Activated B cell treated with CpG ODN at 0.5 μM for 24 hours (primary cell): Measurements from ENCODE around the gene SMG6. TPM values are rescaled to one million over a fixed set of nuclear protein-coding genes. Genes with fewer than 3 reads are reported as not detected.
"Not testable (repeated sequence)": the region's sequence is repeated elsewhere in the genome, so short reads cannot be mapped to it uniquely, and the experiment has no call there.

Experiments used
- ATAC-seq: fragments of 200-7000 bp; cut with Tn5 transposase; one replicate; pipeline ENCODE4 v1.10.0; 2021; ENCODE audit warnings: low read depth, mild to moderate bottlenecking, moderate library complexity
- CTCF ChIA-PET: fragments of 350-600 bp; sonication (Branson Sonifier 250); formaldehyde crosslinking; loops from one replicate; lab custom pipeline; 2021; ENCODE audit warnings: antibody characterized with exemption; lab: Charles Lee
- POLR2A ChIA-PET: fragments of 350-600 bp; sonication (Branson Sonifier 250); formaldehyde crosslinking; loops from one replicate; lab custom pipeline; 2021; ENCODE audit warnings: antibody characterized with exemption; lab: Charles Lee
- DNase-seq: peaks from one replicate; pipeline ENCODE4 v3.0.0; 2022
- H3K27ac Mint-ChIP-seq: one replicate; pipeline ENCODE4 v1.8.0; 2020; ENCODE audit warnings: mixed read lengths
- H3K27me3 Mint-ChIP-seq: one replicate; pipeline ENCODE4 v1.8.0; 2021; ENCODE audit warnings: mixed read lengths
- H3K36me3 Mint-ChIP-seq: one replicate; pipeline ENCODE4 v1.8.0; 2021; ENCODE audit warnings: low read depth, mixed read lengths
- H3K4me1 Mint-ChIP-seq: one replicate; pipeline ENCODE4 v1.8.0; 2021; ENCODE audit warnings: mixed read lengths
- H3K4me3 Mint-ChIP-seq: one replicate; pipeline ENCODE4 v1.8.0; 2020; ENCODE audit warnings: mild to moderate bottlenecking, mixed read lengths
- H3K9me3 Mint-ChIP-seq: one replicate; pipeline ENCODE4 v1.8.0; 2020; ENCODE audit warnings: mixed read lengths
- CTCF ChIP-seq: fragments of 200-600 bp; IDR thresholded peaks from one replicate; pipeline ENCODE4 v1.8.0; 2022; ENCODE audit warnings: antibody characterized with exemption, mild to moderate bottlenecking
- intact Hi-C: fragments of 100-400 bp; cut with micrococcal nuclease; formaldehyde crosslinking; loops from one replicate; pipeline ENCODE4 v1.15.1; 2024
- total RNA-seq: library from RNA; stranded (reverse); gene quantifications from 2 replicates; pipeline ENCODE4 v1.2.3, GENCODE V29; 2022

SMG6 gene
- total RNA-seq, 1 donor from 2014 or later, result 30.5 TPM

GRCh38 chr17:2149934-2150333 is 153.7 kb downstream of the SMG6 start:
- Mint-ChIP-seq H3K4me1 (peaks cover 5% of the 10 kb centered on the region), H3K27ac (no peak overlapping the region), H3K36me3 (peaks cover 46% of the 10 kb centered on the region), H3K9me3 (no peaks in the 10 kb centered on the region), H3K4me3 (no peak overlapping the region), H3K27me3 (no peaks in the 10 kb centered on the region)
- ChIA-PET CTCF (no interaction called here), POLR2A (no interaction called here)
- DNase-seq (no peak), ATAC-seq (no peak)
- no peak for TF ChIP-seq CTCF
- intact Hi-C loops, result loop anchor here (2.0 kb wide), 1 partner anchor 21 kb away; no protein-coding TSS in a partner anchor

- no peak for TF ChIP-seq CTCF
- POLR2A ChIA-PET, result no interaction called here
- no peak for DNase-seq
- Mint-ChIP-seq H3K27ac (no peak overlapping the region), H3K4me1 (peaks cover 5% of the 10 kb centered on the region), H3K4me3 (no peak overlapping the region), H3K9me3 (no peaks in the 10 kb centered on the region), H3K27me3 (no peaks in the 10 kb centered on the region), H3K36me3 (peaks cover 35% of the 10 kb centered on the region)
- CTCF ChIA-PET, result no interaction called here
- intact Hi-C loops, result no loop called here
- no peak for ATAC-seq
Measured at GRCh38 chr17:2146132-2146871, 157.3 kb downstream of the SMG6 start.

GRCh38 chr17:2144701-2145100 is 158.9 kb downstream of the SMG6 start:
- ATAC-seq (no peak), DNase-seq (no peak)
- POLR2A ChIA-PET, result no interaction called here
- Mint-ChIP-seq H3K27ac (no peak overlapping the region), H3K4me1 (no peaks in the 10 kb centered on the region), H3K9me3 (no peaks in the 10 kb centered on the region), H3K36me3 (peaks cover 27% of the 10 kb centered on the region), H3K4me3 (no peak overlapping the region), H3K27me3 (no peaks in the 10 kb centered on the region)
- intact Hi-C loops, result loop anchor here (5.0 kb wide), 1 partner anchor 37 kb away; no protein-coding TSS in a partner anchor
- CTCF ChIA-PET, result interaction anchor here (1.5 kb wide), 1 partner anchor 87 kb away, joined by 8 read pairs; no protein-coding TSS in a partner anchor
- no peak for TF ChIP-seq CTCF

- Mint-ChIP-seq H3K4me3 (no peak overlapping the region), H3K9me3 (no peaks in the 10 kb centered on the region), H3K27ac (no peak overlapping the region), H3K4me1 (peaks cover 8% of the 10 kb centered on the region), H3K27me3 (no peaks in the 10 kb centered on the region), H3K36me3 (peaks cover 18% of the 10 kb centered on the region)
- ChIA-PET CTCF (no interaction called here), POLR2A (no interaction called here)
- DNase-seq (no peak), ATAC-seq (no peak)
- intact Hi-C loops, result loop anchor here (5.0 kb wide), 1 partner anchor 36 kb away; no protein-coding TSS in a partner anchor
- no peak for TF ChIP-seq CTCF
Measured at GRCh38 chr17:2143332-2143731, 160.3 kb downstream of the SMG6 start.

- H3K9me3 Mint-ChIP-seq, H3K27ac Mint-ChIP-seq, H3K4me3 Mint-ChIP-seq, CTCF ChIA-PET, DNase-seq, H3K27me3 Mint-ChIP-seq, POLR2A ChIA-PET, ATAC-seq: not testable (repeated sequence)
- peaks cover 15% of the 10 kb centered on the region for H3K36me3 Mint-ChIP-seq
- intact Hi-C loops, result loop anchor here (5.0 kb wide), 1 partner anchor 35 kb away; no protein-coding TSS in a partner anchor
- H3K4me1 Mint-ChIP-seq, result peaks cover 14% of the 10 kb centered on the region
Measured at GRCh38 chr17:2142682-2143081, 160.9 kb downstream of the SMG6 start.
